BE2C (cell line): ENCODE data around the gene ZNF580.

Experiments used
- DNase-seq: peaks from one replicate; pipeline ENCODE4 v3.0.0-alpha.2; 2020
- H3K27me3 ChIP-seq: fragments of 250-450 bp; sonication (Bioruptor Pico); 2 replicates; pipeline ENCODE4 v1.5.1; 2020; ENCODE audit warnings: mild to moderate bottlenecking
- H3K36me3 ChIP-seq: fragments of 250-450 bp; sonication (Bioruptor Pico); 2 replicates; pipeline ENCODE4 v1.5.1; 2020; ENCODE audit warnings: mild to moderate bottlenecking
- H3K4me1 ChIP-seq: fragments of 250-450 bp; sonication (Bioruptor Pico); 2 replicates; pipeline ENCODE4 v1.5.1; 2020
- H3K4me3 ChIP-seq: 2 replicates; pipeline ENCODE4 v1.5.1; 2011; ENCODE audit warnings: low read depth, low read length
- H3K9me3 ChIP-seq: fragments of 250-450 bp; sonication (Bioruptor Pico); 2 replicates; pipeline ENCODE4 v1.5.1; 2020
- CTCF ChIP-seq: IDR thresholded peaks from 2 replicates; pipeline ENCODE4 v1.5.1; 2012; ENCODE audit warnings: mild to moderate bottlenecking, low read depth, low read length

The ZNF580 gene

GRCh38 chr19:55663846-55664536 lies 23.2 kb downstream of the ZNF580 start:
- no peak for DNase-seq
- no peak for TF ChIP-seq CTCF
- no peaks in the 10 kb centered on the region for H3K4me1 ChIP-seq
- H3K27me3 ChIP-seq, result no peaks in the 10 kb centered on the region
- H3K36me3 ChIP-seq, result peaks cover 93% of the 10 kb centered on the region
- H3K4me3 ChIP-seq, result no peak overlapping the region
- no peaks in the 10 kb centered on the region for H3K9me3 ChIP-seq

- Histone ChIP-seq H3K4me3 (no peak overlapping the region), H3K36me3 (peaks cover 88% of the 10 kb centered on the region), H3K9me3 (no peaks in the 10 kb centered on the region), H3K27me3 (no peaks in the 10 kb centered on the region), H3K4me1 (no peaks in the 10 kb centered on the region; the same call in 1 of the 2 replicates)
- TF ChIP-seq CTCF, result no peak
- no peak for DNase-seq
Measured at GRCh38 chr19:55666343-55667005, 25.7 kb downstream of the ZNF580 start.

- Histone ChIP-seq H3K4me1 (no peaks in the 10 kb centered on the region; the same call in 1 of the 2 replicates), H3K9me3 (no peaks in the 10 kb centered on the region), H3K27me3 (no peaks in the 10 kb centered on the region), H3K36me3 (peaks cover 84% of the 10 kb centered on the region), H3K4me3 (no peak overlapping the region)
- TF ChIP-seq CTCF, result no peak
- no peak for DNase-seq
Measured at GRCh38 chr19:55667006-55667381, 26.2 kb downstream of the ZNF580 start.

- no peak for DNase-seq
- H3K36me3 ChIP-seq, result peaks cover 85% of the 10 kb centered on the region
- no peaks in the 10 kb centered on the region for H3K27me3 ChIP-seq
- no peak for TF ChIP-seq CTCF
- H3K4me1 ChIP-seq, result no peaks in the 10 kb centered on the region; the same call in 1 of the 2 replicates
- no peak overlapping the region for H3K4me3 ChIP-seq
- H3K9me3 ChIP-seq, result no peaks in the 10 kb centered on the region
Measured at GRCh38 chr19:55667511-55667910, 26.7 kb downstream of the ZNF580 start.

GRCh38 chr19:55667958-55668357 lies 27.2 kb downstream of the ZNF580 start:
- TF ChIP-seq CTCF, result no peak
- H3K4me1 ChIP-seq, result no peaks in the 10 kb centered on the region; the same call in 1 of the 2 replicates
- no peaks in the 10 kb centered on the region for H3K27me3 ChIP-seq
- no peaks in the 10 kb centered on the region for H3K9me3 ChIP-seq
- no peak overlapping the region for H3K4me3 ChIP-seq
- DNase-seq, result no peak
- peaks cover 80% of the 10 kb centered on the region for H3K36me3 ChIP-seq
